ENCODE measurements around the gene PTPRU. TPM values are rescaled to one million over a fixed set of nuclear protein-coding genes. Genes with fewer than 3 reads are reported as not detected.

PTPRU gene
- total RNA-seq, 1 experiment from 2014 or later: 3.0 TPM

DNA sequence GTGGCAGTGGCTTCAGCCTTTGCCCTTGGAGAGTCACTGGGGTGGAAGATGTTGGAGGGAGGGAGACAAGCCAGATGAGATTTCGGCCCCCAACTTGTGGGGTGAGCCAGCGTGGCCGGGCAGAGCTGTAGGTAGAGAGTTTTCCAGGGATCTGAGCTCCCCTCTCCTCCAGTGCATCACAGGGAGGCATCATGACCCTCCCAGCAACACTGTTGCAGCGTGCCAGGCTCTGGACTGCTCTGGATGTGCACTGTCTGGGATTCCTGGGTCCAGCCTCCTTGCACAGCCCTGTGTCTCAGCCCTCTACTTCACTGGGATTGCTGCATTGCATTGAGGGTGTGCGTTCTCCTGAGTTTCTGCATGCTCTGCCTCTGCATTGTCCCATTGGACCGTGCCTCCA is 8.9 kb downstream of the PTPRU start:
- no peak for DNase-seq (ENCODE audit: low spot score)

DNA sequence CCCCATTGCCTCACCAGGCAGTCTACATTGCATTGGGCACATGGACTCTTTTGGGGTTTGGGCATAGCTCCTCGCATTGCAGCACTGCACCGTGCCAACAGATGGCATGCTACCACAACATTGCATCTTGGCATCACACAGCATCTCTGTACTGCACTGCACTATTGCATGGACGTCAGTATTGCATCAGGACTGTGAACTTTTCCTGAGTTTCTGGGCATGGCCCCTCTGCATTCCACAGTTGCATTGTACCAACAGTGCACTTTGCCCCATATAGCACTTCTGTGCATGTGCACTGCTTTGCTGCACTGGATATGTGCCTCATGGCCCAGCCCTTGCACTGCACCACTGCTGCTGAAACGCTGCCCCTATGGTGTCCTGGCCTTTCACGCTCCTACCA is 9.6 kb downstream of the PTPRU start:
- peak; percentile 37 for DNase-seq (ENCODE audit: low spot score)

DNA sequence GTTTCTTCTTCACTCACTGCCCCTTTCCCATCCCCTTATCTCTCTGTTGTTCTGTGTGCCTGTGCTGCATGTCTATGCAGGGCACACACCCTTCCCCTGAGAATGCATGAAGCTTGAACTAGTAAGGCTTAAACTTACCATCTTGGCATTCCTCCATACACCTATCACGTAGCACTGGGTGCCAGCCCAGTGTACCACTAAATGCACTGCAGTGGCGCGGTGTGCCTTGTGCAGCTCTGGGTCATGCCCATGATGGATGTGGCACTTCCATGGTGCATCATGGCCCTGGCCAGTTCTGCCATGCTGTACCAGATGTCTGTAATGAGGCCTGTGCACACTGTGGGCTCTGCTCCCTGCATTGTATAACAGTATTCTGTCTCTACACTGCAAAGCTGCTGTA is 10.7 kb downstream of the PTPRU start:
- no peak for DNase-seq (ENCODE audit: low spot score)

DNA sequence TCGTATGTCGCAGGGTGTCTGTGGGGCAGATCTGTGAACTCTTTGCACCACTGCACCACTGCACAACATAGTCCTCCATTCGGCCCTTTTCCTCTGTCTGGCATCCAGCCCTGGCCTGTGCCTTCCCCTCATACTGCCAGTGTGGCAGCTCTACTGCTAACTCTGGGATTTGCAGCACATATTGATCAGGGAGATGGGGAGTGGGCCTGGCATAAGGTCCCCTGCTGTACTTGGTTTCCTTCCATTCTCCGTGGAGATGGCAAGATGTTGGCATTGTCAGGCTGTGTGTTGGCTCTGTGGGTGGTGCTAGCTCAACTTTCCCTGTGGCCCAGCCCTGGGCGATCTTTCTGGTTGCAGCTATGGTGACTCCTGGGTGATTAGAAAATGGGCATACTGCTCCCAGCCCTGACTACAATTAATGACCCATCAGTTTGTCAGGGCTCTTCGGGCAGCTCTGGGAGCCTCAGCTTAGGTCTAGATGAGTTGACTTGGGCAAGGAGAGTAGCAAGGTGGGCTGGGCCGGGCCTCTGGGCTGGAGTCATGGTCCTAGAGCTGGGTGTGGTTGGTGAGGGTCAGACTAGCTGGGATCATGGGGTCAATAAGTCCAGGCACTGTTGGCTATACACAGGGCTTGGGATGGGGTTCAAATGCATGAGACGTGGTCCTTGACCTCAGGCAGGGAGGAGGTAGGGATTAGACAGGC is 11.4 kb downstream of the PTPRU start:
- no peak for DNase-seq (ENCODE audit: low spot score)

DNA sequence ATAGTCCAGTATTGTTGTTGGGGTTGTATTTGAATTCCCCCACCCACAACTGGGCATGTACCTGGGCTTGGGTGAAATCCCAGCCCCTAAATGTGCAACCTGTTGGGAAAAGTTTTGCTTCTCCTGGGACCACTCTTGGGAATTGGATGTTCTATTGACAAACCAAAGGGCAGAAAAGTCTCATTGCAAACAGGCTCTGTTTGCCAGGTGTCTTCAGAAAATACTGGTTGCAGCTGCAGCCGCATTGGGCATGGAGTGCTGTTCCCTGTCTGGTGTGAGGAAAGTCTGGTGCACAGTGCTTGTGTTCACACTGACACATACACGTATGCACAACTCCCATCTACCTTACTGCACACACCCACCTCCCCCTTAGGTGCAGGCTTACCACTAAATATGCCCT is 12.1 kb downstream of the PTPRU start:
- no peak for DNase-seq (ENCODE audit: low spot score)

DNA sequence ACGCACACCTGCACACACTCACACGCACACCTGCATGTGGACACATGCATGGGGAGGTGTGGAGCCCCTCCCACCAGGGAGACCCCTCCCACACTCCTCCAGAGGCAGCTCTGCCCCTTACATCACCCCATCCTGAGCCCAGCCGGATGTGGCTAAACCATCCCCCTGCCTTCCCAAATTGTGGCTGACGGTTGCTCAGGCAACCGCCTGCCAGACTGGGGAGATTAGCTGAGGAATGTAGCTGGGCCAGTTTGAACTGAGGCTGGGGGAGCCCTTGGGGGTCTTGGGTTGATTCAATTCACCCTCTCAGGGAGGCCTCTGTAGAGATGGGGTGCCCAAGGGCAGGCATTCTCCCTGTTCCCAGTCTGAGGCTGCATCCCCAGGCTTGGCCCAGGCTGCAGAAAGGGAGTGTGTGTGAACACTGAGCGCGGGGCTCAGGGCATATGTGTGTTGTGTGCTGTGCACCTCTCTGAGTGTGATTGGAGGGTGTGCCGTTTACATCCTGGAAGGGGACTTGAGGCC is 12.9 kb downstream of the PTPRU start:
- DNase-seq (ENCODE audit: low spot score): peak; percentile 58

DNA sequence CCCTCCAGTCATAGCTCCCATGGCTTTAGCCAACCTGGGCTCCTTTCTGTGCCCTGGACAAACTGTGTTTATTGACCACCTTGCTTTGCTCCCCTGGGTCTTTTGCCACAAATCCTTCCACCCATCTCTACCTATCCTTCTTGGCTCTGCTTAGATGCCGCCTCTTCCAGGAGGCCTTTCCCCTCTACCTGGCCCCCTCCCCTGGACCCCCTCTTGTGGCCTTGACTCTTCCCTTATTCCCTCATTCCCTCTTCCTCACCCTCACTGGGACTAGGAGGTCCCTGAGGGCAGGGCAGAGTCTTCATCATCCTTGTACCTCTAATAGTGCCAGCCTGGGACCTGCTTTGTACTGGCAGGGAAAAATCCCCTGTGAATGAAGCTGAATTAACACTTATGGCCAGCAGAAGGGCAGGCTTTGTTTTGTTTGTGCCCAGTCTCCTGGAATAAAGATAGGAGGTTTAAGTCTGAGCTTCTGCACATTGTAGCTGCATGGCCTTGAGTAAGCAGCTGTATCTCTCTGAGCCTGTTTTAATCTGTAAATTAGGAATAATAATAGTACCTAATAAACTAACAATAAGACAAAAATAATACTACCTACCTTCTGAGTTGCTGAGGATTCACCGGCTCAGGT is 13.7 kb downstream of the PTPRU start:
- no peak for DNase-seq (ENCODE audit: low spot score)

DNA sequence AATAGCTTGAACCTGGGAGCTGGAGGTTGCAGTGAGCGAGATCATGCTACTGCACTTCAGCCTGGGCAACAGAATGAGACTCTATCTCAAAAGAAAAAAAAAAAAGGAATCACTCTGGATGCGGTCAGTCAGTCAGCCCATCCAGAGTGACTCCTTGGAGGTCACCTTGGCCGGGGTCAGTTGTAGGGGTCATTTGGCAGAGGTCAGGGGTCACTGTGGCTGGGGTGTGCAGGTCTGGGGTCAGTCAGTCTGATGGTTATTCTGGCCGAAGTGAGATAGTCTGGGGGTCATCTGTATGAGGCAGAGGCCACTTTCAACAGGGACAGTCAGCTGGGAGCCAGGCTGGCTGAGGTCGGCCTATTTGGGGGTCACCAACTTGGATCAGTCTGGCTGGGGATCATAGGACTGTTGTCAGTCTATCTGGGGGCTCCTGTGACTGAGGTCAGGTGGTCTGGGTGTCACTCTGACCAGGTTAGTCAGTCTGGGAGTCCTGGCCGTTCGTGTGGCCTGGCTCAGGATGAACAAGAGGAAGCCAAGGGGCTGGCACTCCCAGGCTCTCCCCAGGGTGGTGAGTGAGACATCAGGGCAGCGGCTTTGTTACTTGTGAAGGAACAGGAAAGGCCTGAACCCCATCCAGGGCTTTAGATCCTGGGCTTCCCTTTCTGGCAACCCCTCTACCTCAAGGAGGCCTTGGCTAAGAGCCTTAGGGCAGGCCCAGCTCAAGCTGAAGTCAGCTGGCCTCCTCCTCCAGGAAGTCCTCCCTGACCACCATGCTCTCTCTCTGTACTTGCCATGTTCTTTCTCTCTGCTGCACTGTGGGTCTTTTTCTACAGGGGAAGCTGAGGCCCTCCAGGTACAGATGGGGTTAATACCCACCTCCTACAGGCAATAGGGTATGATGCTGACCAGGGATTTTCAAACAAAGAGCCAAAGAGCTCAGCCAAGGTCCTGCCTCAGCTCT is 15.1 kb downstream of the PTPRU start:
- DNase-seq (ENCODE audit: low spot score): no peak

DNA sequence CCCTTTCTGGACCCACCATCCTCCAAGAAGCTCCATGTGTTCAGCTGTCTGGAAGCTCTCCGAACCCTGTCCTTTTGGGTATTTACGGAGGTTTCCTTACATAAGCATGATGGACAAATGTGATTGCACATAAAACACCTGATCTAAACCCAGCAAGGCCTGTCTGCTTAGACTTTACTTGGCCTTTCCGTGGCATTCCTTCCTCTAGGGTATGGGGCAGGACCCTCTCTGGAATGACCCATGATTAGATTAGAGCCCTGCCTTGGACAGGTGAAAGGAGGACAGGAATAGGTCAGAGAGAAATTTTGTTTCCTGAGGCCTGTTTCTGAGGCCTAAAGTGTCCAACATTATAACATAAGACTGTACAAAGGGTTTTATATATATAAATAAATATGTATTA is 16.9 kb downstream of the PTPRU start:
- no peak for DNase-seq (ENCODE audit: low spot score)

DNA sequence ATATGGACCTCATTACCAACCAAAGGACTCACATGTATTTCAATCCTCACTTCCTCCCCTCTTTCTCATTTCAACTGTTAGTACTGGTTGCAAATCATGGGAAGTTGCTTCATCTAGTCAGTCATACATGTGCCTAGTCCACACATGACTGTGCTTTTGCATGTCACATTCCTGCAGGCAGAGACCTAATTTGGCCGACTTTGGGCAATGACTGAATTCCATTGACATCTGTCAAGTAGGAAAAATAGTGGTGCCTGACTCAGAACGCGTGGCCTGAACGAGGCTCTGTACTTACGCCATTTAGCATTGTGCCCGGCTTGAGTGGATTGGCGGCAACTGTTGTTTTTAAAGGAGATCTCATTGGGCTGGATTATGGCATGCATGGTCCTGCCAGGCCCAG is 18.0 kb downstream of the PTPRU start:
- no peak for DNase-seq (ENCODE audit: low spot score)

DNA sequence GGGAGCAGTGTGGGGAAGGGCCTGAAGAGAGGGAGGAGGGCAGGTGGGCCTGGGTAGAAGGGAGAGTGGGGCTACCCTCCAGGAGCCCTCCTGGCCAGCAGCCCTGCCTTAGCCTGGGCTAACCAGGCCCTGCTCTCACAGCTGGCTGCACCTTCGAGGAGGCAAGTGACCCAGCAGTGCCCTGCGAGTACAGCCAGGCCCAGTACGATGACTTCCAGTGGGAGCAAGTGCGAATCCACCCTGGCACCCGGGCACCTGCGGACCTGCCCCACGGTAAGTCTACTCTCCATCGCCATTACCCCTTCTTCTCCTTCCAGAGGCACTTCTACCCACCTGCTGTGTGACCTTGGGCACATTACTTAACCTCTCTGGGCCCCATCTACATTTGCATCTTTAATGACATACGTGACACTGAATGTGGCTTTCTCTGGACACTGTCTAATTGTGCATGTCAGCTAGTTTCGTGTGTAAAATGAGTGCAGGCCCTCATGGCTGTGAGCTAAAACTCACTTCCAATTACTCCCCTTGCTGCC is 18.9 kb downstream of the PTPRU start:
- DNase-seq (ENCODE audit: low spot score): no peak

DNA sequence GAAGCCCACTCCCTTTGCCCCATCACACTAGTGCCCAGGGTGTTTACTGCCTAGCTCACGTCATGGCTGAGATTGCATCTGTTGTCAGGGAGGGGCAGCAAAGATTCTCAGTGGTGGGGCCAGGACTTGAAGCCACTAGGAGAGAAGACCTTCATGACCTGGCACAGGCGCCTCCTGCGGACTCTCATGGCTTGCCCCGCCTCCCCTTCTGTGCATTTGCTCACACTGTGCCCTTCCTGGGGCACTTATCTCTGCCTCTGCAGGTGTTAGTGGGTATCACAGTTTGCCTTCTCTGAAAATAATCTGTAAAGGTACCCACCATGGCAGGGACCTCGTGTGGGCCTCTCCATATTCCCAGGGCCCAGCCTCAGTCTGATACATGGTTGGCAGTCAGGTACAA is 20.1 kb downstream of the PTPRU start:
- DNase-seq (ENCODE audit: low spot score): no peak

DNA sequence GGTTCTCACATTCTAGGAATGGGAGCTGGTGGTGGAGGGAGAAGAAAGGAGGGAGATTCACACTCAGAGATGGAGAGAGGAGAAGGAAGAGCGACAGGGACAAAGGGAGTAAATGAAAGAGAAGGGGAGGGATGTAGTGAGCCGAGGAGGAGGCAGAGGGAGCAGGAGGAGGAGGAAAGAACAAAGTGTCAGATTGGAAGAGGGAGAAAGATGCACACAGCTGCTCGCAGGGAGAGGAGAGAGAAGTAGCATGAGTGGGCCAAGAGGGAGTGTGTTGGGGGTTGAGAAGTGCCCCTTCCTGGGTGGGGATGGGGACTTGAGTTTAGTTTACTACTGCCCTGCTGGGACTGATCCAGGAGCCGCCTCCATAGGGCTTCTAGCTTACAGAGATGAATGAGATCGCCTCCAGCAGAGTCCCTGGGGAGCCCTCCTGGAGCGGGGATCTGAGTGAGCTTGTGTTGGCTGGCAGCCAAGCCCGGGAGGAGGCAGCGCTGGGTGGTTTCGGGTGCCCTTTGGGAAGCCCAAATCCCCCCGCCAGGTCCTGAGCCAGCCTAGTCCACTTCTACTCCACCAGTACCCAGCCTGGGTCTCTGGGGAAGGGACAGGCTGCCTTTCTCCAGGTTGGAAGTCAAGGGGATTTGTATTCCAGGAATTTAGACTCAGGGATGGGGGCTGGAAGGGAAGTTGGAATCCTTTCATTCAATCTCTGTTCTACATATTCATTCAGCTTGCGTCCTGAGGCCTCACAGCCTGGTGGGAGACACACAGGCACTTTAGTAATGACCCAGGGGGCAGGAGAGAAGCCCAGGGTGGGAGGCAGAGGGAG is 20.9 kb downstream of the PTPRU start:
- DNase-seq (ENCODE audit: low spot score): peak; percentile 35

DNA sequence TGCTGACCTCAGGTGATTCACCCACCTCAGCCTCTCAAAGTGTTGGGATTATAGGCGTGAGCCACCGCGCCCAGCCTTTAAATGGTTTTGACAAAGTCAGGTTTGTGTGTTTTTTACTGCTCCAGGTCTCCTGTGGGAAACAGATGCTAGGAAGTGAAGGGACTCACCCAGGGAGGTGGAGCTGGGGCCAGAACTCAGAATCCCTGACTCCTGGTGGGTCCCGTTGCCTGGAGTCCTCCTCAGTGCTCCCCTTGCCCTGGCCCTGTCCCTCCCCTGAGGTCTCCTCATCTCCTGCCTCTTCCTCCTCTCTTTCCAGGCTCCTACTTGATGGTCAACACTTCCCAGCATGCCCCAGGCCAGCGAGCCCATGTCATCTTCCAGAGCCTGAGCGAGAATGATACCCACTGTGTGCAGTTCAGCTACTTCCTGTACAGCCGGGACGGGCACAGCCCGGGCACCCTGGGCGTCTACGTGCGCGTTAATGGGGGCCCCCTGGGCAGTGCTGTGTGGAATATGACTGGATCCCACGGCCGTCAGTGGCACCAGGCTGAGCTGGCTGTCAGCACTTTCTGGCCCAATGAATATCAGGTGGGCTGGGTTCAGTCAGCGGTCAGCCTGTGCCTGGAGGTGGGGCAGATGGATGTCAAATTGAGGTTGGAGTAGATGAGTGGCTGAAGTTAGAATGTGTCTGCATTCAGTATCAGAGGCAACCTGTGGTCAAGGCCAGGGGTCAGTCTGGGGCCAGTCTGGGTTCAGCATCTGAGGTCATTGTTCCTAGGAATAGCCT is 22.1 kb downstream of the PTPRU start:
- DNase-seq (ENCODE audit: low spot score): no peak

DNA sequence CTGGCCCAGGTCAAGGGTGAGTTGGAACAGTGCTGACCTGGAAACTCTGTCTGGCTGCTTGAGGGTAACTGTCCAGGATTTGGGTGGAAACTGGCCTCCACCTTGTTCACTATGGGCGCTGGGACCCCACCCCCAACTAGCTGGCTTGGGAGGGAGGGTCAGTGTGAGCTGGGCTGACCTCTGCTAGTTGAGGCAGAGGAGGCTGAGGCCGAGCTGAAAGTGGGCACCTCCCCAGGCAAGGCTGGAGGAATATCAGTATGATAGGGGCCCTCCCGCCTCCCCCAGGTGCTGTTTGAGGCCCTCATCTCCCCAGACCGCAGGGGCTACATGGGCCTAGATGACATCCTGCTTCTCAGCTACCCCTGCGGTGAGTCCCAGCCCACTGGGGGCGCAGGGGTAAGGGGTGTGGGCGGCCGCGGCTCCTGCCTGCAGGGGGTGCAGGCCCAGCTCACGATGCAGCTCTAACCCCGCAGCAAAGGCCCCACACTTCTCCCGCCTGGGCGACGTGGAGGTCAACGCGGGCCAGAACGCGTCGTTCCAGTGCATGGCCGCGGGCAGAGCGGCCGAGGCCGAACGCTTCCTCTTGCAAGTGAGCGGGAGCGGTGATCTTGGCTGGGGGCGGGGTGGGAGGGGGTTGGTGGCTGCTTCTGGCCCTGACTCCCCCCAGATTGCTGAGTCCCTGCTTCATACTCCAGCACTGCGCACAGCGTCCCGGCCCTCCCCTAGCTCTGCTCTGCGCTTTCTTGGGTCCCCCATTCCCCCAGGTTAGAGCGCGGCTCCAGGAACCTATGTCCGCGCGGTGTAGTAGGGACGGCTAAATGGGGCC is 22.9 kb downstream of the PTPRU start:
- no peak for DNase-seq (ENCODE audit: low spot score)

DNA sequence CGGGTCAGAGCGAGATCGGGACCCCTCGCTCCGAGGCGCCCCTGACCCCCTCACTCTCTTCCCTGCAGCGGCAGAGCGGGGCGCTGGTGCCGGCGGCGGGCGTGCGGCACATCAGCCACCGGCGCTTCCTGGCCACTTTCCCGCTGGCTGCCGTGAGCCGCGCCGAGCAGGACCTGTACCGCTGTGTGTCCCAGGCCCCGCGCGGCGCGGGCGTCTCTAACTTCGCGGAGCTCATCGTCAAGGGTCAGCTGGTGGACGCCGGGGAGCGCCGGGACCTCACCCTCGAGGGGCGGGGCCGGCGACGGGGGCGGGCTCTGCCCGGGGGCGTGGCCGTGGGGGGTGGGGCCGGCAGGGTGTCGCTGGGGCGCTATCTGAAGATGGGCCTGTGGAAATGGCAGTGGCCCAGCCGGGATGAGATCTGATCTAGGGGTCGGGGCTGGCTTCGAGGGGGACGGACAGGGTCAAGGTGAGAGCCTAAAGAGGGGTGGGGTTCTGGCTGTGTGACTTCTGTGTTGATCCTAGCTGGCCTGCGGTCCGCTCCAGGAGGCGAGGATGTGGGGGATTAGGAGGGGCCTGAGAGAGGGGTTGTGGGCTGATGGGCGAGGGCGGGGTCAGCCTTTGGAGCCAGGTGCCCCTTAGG is 23.6 kb downstream of the PTPRU start:
- DNase-seq (ENCODE audit: low spot score): no peak

DNA sequence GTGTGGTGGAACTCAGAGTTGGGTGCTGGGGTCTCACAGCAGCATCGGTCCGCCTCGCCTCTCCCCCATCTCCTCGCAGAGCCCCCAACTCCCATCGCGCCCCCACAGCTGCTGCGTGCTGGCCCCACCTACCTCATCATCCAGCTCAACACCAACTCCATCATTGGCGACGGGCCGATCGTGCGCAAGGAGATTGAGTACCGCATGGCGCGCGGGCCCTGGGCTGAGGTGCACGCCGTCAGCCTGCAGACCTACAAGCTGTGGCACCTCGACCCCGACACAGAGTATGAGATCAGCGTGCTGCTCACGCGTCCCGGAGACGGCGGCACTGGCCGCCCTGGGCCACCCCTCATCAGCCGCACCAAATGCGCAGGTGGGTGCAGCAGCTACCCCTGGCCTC is 24.2 kb downstream of the PTPRU start:
- DNase-seq (ENCODE audit: low spot score): no peak

DNA sequence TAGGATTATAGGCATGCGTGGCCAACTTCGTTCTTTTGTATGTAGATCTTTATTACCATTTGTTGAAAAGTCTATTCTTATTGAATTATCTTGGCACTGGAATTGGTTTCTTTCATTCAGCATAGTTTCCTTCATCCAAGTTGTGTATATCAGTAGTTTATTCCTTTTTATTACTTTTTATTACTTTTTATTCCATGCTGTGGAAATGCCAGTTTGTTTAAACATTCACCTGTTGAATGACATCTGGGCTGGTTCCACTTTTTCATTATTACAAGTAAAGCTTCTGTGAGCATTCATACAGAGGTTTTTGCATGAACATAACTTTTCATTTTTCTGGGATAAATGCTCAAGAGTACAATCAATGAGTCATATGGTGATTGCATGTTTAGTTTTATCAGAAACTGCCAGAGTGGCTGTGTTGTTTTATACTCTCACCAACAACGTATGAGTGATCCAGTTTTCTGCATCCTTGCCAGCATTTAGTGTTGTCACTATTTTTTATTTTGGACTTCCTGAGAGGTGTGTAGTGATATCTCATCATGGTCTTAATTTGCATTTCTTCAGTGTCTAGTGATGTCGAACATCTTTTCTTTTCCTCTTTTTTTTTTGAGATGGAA is 28.6 kb downstream of the PTPRU start:
- DNase-seq (ENCODE audit: low spot score): no peak

DNA sequence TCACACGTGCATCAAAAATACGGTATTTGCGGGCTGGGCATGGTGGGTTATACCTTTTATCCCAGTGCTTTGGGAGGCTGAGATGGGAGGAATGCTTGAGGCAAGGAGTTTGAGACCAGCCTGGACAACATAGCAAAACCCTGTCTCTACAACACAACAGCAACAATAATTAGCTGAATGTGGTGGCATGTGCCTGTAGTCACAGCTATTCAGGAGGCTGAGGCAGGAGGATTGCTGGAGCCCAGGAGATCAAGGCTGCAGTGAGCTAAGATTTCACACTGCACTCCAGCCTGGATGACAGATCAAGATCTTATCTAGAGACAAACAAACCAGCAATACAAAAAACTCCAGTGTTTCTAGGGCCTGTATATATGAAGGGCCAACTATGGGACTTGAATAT is 30.6 kb downstream of the PTPRU start:
- no peak for DNase-seq (ENCODE audit: low spot score)
